H9 (cell line): ENCODE data around the gene PRKACG. TPM values are rescaled to one million over a fixed set of nuclear protein-coding genes. Genes with fewer than 3 reads are reported as not detected.

ENCODE experiments used
- DNase-seq: peaks from one replicate; pipeline ENCODE4 v3.0.0-alpha.2; 2017
- H2AFZ ChIP-seq: one replicate; pipeline ENCODE4 v1.6.1; 2013; ENCODE audit warnings: mild to moderate bottlenecking, low read length, control low read depth, moderate library complexity
- H2AK5ac ChIP-seq: 2 replicates; pipeline ENCODE4 v1.6.1; 2013; ENCODE audit warnings: low read length, control low read depth, mixed read lengths; ENCODE audit not compliant: insufficient read length
- H2BK120ac ChIP-seq: one replicate; pipeline ENCODE4 v1.6.1; 2013; ENCODE audit warnings: low read depth, mild to moderate bottlenecking, low read length, control low read depth, inconsistent platforms; ENCODE audit not compliant: poor library complexity, severe bottlenecking
- H2BK12ac ChIP-seq: 2 replicates; pipeline ENCODE4 v1.6.1; 2013; ENCODE audit warnings: low read length, control low read depth, mixed read lengths, low read depth; ENCODE audit not compliant: insufficient read length
- H2BK15ac ChIP-seq: 2 replicates; pipeline ENCODE4 v1.6.1; 2013; ENCODE audit warnings: low read depth, low read length, control low read depth
- H2BK20ac ChIP-seq: one replicate; pipeline ENCODE4 v1.6.1; 2013; ENCODE audit warnings: low read depth, mild to moderate bottlenecking, low read length, control low read depth, inconsistent platforms; ENCODE audit not compliant: poor library complexity, severe bottlenecking
- H2BK5ac ChIP-seq: 2 replicates; pipeline ENCODE4 v1.6.1; 2013; ENCODE audit warnings: low read length, control low read depth, mixed read lengths; ENCODE audit not compliant: insufficient read length
- H3K14ac ChIP-seq: 2 replicates; pipeline ENCODE4 v1.6.1; 2013; ENCODE audit warnings: low read length, control low read depth; ENCODE audit not compliant: insufficient read depth
- H3K18ac ChIP-seq: 2 replicates; pipeline ENCODE4 v1.6.1; 2013; ENCODE audit warnings: low read depth, mild to moderate bottlenecking, mixed read lengths, low read length, control low read depth; ENCODE audit not compliant: insufficient read length
- H3K23ac ChIP-seq: 2 replicates; pipeline ENCODE4 v1.6.1; 2013; ENCODE audit warnings: low read length, control low read depth, mixed read lengths, low read depth; ENCODE audit not compliant: insufficient read length
- H3K23me2 ChIP-seq: 2 replicates; pipeline ENCODE4 v1.6.1; 2013; ENCODE audit warnings: low read depth, mild to moderate bottlenecking, mixed read lengths, low read length, control low read depth; ENCODE audit not compliant: insufficient read length, poor library complexity, severe bottlenecking
- H3K27ac ChIP-seq: 2 replicates; pipeline ENCODE4 v1.5.1; 2013; ENCODE audit warnings: low read length, control low read depth, mixed read lengths, low read depth; ENCODE audit not compliant: insufficient read length
- H3K27me3 ChIP-seq: 2 replicates; pipeline ENCODE4 v1.6.1; 2013; ENCODE audit warnings: low read length, control low read depth, inconsistent platforms; ENCODE audit not compliant: insufficient read depth
- H3K4ac ChIP-seq: 2 replicates; pipeline ENCODE4 v1.6.1; 2013; ENCODE audit warnings: low read depth, mild to moderate bottlenecking, control low read depth, inconsistent platforms, low read length, moderate library complexity
- H3K4me1 ChIP-seq: 2 replicates; pipeline ENCODE4 v1.6.1; 2013; ENCODE audit warnings: low read length, control low read depth, inconsistent platforms; ENCODE audit not compliant: insufficient read depth
- H3K4me2 ChIP-seq: 2 replicates; pipeline ENCODE4 v1.6.1; 2013; ENCODE audit warnings: low read length, control low read depth, mixed read lengths; ENCODE audit not compliant: insufficient read length, insufficient read depth
- H3K56ac ChIP-seq: 2 replicates; pipeline ENCODE4 v1.6.1; 2013; ENCODE audit warnings: low read depth, mild to moderate bottlenecking, mixed read lengths, low read length, control low read depth; ENCODE audit not compliant: insufficient read length
- H3K79me1 ChIP-seq: 2 replicates; pipeline ENCODE4 v1.6.1; 2013; ENCODE audit warnings: low read depth, mild to moderate bottlenecking, moderate library complexity, low read length, control low read depth, inconsistent platforms; ENCODE audit not compliant: insufficient read depth, poor library complexity, severe bottlenecking
- H3K79me2 ChIP-seq: 2 replicates; pipeline ENCODE4 v1.6.1; 2013; ENCODE audit warnings: low read length, control low read depth, inconsistent platforms; ENCODE audit not compliant: insufficient read depth
- H3K9ac ChIP-seq: 2 replicates; pipeline ENCODE4 v1.6.1; 2013; ENCODE audit warnings: low read length, control low read depth, mixed read lengths; ENCODE audit not compliant: insufficient read length; ENCODE audit errors: extremely low read depth
- H3K9me3 ChIP-seq: one replicate; pipeline ENCODE4 v1.6.1; 2013; ENCODE audit warnings: low read depth, low read length, inconsistent platforms; ENCODE audit not compliant: control insufficient read depth
- H3T11ph ChIP-seq: one replicate; pipeline ENCODE4 v1.6.1; 2013; ENCODE audit warnings: mild to moderate bottlenecking, low read length, control low read depth, inconsistent platforms
- H4K20me1 ChIP-seq: one replicate; pipeline ENCODE4 v1.6.1; 2013; ENCODE audit not compliant: control insufficient read depth, insufficient read length, insufficient read depth
- H4K5ac ChIP-seq: 2 replicates; pipeline ENCODE4 v1.6.1; 2013; ENCODE audit warnings: low read depth, mild to moderate bottlenecking, mixed read lengths, low read length, control low read depth; ENCODE audit not compliant: insufficient read length
- H4K8ac ChIP-seq: replicated peaks from 2 replicates; pipeline ENCODE4 v1.6.1; 2013; ENCODE audit warnings: low read length, control low read depth, mixed read lengths, low read depth; ENCODE audit not compliant: insufficient read length
- H4K91ac ChIP-seq: 2 replicates; pipeline ENCODE4 v1.6.1; 2013; ENCODE audit warnings: low read depth, mild to moderate bottlenecking, moderate library complexity, mixed read lengths, low read length, control low read depth; ENCODE audit not compliant: insufficient read length
- H3K27ac Mint-ChIP-seq, 3 experiments: 2 replicates in 2 of 3; 3 replicates in 1 of 3; pipeline ENCODE4 v1.8.0; 2020 to 2021; ENCODE audit warnings: mixed read lengths in 3 of 3, mild to moderate bottlenecking in 1 of 3, moderate library complexity in 1 of 3
- H3K27me3 Mint-ChIP-seq: 2 replicates; pipeline ENCODE4 v1.8.0; 2021; ENCODE audit warnings: low read depth, mild to moderate bottlenecking, moderate library complexity, mixed read lengths
- H3K36me3 Mint-ChIP-seq, 3 experiments: 2 replicates in 2 of 3; 3 replicates in 1 of 3; pipeline ENCODE4 v1.8.0; 2020 to 2021; ENCODE audit warnings: low read depth in 3 of 3, mixed read lengths in 3 of 3; ENCODE audit not compliant: insufficient read depth in 1 of 3
- H3K4me1 Mint-ChIP-seq, 2 experiments: 2 replicates each; pipeline ENCODE4 v1.8.0; 2020; ENCODE audit warnings: mixed read lengths in 2 of 2
- H3K4me3 Mint-ChIP-seq, 2 experiments: 2 replicates in 1 of 2; 3 replicates in 1 of 2; pipeline ENCODE4 v1.8.0; 2020 to 2021; ENCODE audit warnings: mild to moderate bottlenecking in 2 of 2, mixed read lengths in 2 of 2, moderate library complexity in 1 of 2
- H3K9me3 Mint-ChIP-seq, 2 experiments: 2 replicates in 1 of 2; 3 replicates in 1 of 2; pipeline ENCODE4 v1.8.0; 2020; ENCODE audit warnings: mild to moderate bottlenecking in 2 of 2, mixed read lengths in 2 of 2, moderate library complexity in 1 of 2
- CTCF ChIP-seq: fragments of 200-600 bp; sonication (generic); conservative IDR thresholded peaks from 3 replicates; pipeline ENCODE4 v1.8.0; 2021; ENCODE audit warnings: antibody characterized with exemption, mild to moderate bottlenecking
- WGBS: extraction: QIAGEN DNeasy Blood & Tissue Kit; methylation state at CpG from one replicate; pipeline ENCODE4 v1.1.7; 2013; ENCODE audit warnings: missing lambda C conversion rate, low lambda C conversion rate, mixed read lengths; ENCODE audit not compliant: insufficient read length; ENCODE audit errors: extremely low coverage; 5-methylcytosine and 5-hydroxymethylcytosine counted together
- total RNA-seq: library from RNA; stranded (reverse); gene quantifications from 2 replicates; pipeline ENCODE4 v1.2.1, GENCODE V29; 2021

Gene PRKACG
- total RNA-seq, 1 experiment from 2014 or later, result not detected

- H2BK120ac ChIP-seq, result no peak overlapping the region
Observed at GRCh38 chr9:69030851-69031645, 17.1 kb upstream of the PRKACG start.

More at GRCh38 chr9:69030851-69031645, 17.1 kb upstream of the PRKACG start:
- H3K4me1 Mint-ChIP-seq, result peaks cover 4 to 16% of the 10 kb centered on the region in 2 experiments
- H4K20me1 ChIP-seq, result no peaks in the 10 kb centered on the region
- no peak for DNase-seq
- no peak overlapping the region for H3K14ac ChIP-seq
- H3K9me3 Mint-ChIP-seq, result peaks cover 6 to 7% of the 10 kb centered on the region in 2 experiments; a peak in 4 of 5 replicates
- H3K23me2 ChIP-seq, result peaks cover 1% of the 10 kb centered on the region
- H3K23ac ChIP-seq, result no peak overlapping the region
- no peak overlapping the region for H2BK5ac ChIP-seq
- no peak overlapping the region for H3K27ac Mint-ChIP-seq
- H3K4me3 Mint-ChIP-seq, result no peak overlapping the region
- no peak overlapping the region for H3T11ph ChIP-seq
- no peak for TF ChIP-seq CTCF
- no peak overlapping the region for H2BK20ac ChIP-seq
- H3K79me2 ChIP-seq, result no peaks in the 10 kb centered on the region
- no peak overlapping the region for H2AFZ ChIP-seq
- peaks cover 4% of the 10 kb centered on the region for H3K9me3 ChIP-seq
- no CpG with 5 or more reads among the region's 1 CpG for WGBS
- H3K9ac ChIP-seq, result no peak overlapping the region
- no peaks in the 10 kb centered on the region for H3K4me1 ChIP-seq
- H4K8ac ChIP-seq, result no peak overlapping the region
- H2BK15ac ChIP-seq, result no peak overlapping the region
- H3K56ac ChIP-seq, result no peak overlapping the region
- H3K27ac ChIP-seq, result no peak overlapping the region
- H4K91ac ChIP-seq, result no peak overlapping the region
- no peaks in the 10 kb centered on the region for H3K27me3 Mint-ChIP-seq
- H2AK5ac ChIP-seq, result no peak overlapping the region
- no peak overlapping the region for H2BK12ac ChIP-seq
- H3K4me2 ChIP-seq, result no peak overlapping the region
- H3K18ac ChIP-seq, result no peak overlapping the region
- H3K79me1 ChIP-seq, result no peaks in the 10 kb centered on the region
- H3K36me3 Mint-ChIP-seq, result peaks cover 4 to 6% (median 6%) of the 10 kb centered on the region in 3 experiments; a peak in 6 of 7 replicates
- no peak overlapping the region for H3K4ac ChIP-seq
- H3K27me3 ChIP-seq, result no peaks in the 10 kb centered on the region
- H4K5ac ChIP-seq, result no peak overlapping the region
